ENCODE results near the gene BRSK2.

DNA sequence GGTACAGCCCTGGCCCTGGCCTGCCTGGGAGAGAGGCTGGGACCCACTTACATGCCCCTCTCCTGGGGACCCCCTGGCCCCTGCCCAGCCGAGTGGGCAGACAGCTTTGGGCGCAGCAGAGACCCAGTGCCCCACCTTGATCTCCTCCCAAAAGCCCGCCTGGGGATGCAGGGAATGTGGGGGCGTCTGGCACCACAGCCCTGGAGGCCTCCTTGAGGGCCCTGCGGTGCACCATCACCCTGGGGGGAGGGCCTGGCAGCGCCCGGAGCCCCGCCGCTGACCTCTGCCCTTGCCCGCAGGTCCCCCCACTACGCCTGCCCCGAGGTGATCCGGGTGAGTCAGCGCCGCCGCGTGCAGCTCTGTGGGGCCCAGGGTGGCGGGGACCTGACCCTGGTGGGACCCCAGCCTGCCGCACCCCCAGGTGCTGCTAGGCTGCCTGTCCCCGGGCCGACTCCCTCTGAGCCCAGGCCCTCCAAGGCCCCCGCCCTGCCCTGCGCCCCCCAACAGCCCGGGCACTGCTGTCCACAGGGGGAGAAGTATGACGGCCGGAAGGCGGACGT, 53.2 kb downstream of the BRSK2 start:
- TF ChIP-seq ZNF274 (IDR thresholded peaks at IDR 0.05; ENCODE audit: low read depth, low read length) (no peak), YY1 (IDR thresholded peaks at IDR 0.05; ENCODE audit: insufficient read depth, insufficient read length) (no peak), SUZ12 (IDR thresholded peaks at IDR 0.05; ENCODE audit: extremely low read depth, insufficient read depth, insufficient read length) (no peak)
